SH-SY5Y (cell line): Measurements from ENCODE around the gene SLC11A2.

Experiments used
- GATA2 ChIP-seq: IDR thresholded peaks from 2 replicates; pipeline ENCODE4 v1.6.1; 2011; ENCODE audit warnings: mild to moderate bottlenecking, low read depth, low read length
- GATA3 ChIP-seq: IDR thresholded peaks from 2 replicates; pipeline ENCODE4 v1.6.1; 2011; ENCODE audit warnings: low read depth, mild to moderate bottlenecking, low read length, moderate library complexity

DNA sequence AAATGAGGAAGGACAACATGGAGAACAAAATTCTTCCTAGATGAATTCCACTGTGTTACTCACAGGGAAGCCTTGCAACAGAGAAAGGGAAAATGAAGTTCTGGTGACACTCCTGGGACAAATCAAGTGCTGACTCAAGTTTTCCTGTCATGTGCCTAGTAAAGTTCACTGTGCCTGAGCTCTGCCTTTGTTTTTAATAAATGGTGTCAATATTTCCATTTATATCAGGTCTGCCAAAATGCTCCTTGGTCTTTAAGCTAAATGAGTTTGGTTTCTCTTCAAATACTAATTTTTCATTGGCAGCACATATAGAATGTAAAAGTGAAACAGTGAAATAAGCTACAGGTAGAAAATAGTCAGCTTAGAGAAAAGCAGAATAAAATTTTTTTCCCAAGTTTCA is 40.9 kb downstream of the SLC11A2 start:
- TF ChIP-seq GATA3 (no peak), GATA2 (no peak)
